ENCODE results near the gene MMP25. TPM values are rescaled to one million over a fixed set of nuclear protein-coding genes. Genes with fewer than 3 reads are reported as not detected.

MMP25 gene
- total and polyA plus RNA-seq, 10 of the 15 experiments (the other 5 are each of a cell fraction or from before 2014, with no cell fraction given): 0.03 to 0.36 (median 0.13) TPM; not detected in 1

GRCh38 chr16:3003582-3004270, 42.6 kb upstream of the MMP25 start (continued):
- TF ChIP-seq RB1 (IDR thresholded peaks at IDR 0.05; ENCODE audit: borderline replicate concordance): peak; percentile 90; the same call in 1 of the 2 replicates
- peak; percentile 99 for TF ChIP-seq NFYB (IDR thresholded peaks at IDR 0.05; ENCODE audit: insufficient read depth, low read depth, low read length)

- Histone ChIP-seq H4K20me1 (ENCODE audit: control insufficient read depth, insufficient read depth) (no peaks in the 10 kb centered on the region), H2AFZ (ENCODE audit: control insufficient read depth, low read depth, low read length) (no peak overlapping the region), H3K9ac (ENCODE audit: control insufficient read depth, insufficient read depth, low read length) (no peak overlapping the region), H3K4me1 (ENCODE audit: control insufficient read depth, insufficient read depth, low read length) (peaks cover 17% of the 10 kb centered on the region), H3K4me3 (no peak overlapping the region), H3K27ac (ENCODE audit: control insufficient read depth, insufficient read depth) (no peak overlapping the region), H3K36me3 (ENCODE audit: control insufficient read depth in 2 of 2, insufficient read depth in 2 of 2, low read length in 1 of 2) (no peaks in the 10 kb centered on the region), H3K79me2 (ENCODE audit: control insufficient read depth, insufficient read depth, low read length) (no peaks in the 10 kb centered on the region), H3K9me3 (replicated peaks; ENCODE audit: control insufficient read depth, insufficient read depth, low read length) (no peaks in the 10 kb centered on the region), H3K4me2 (ENCODE audit: control insufficient read depth, insufficient read depth) (peak overlapping the region; percentile 55; the same call in 1 of the 2 replicates), H3K27me3 (replicated peaks in 1 of 2; ENCODE audit: control insufficient read depth in 2 of 2, insufficient read depth in 2 of 2, low read length in 1 of 2) (peaks cover 0 to 7% of the 10 kb centered on the region in 2 experiments; a peak in 3 of 4 replicates)
- no peak for DNase-seq (ENCODE audit: low read depth, low spot score)
- no peak for FAIRE-seq
- in situ Hi-C loops (cut with MboI) (no loop called here), intact Hi-C loops (cut with micrococcal nuclease; ENCODE audit: unreplicated experiment) (no loop called here)
- ChIA-PET SMC1A (ENCODE audit: uncharacterized antibody, unreplicated experiment) (interaction anchor here (0.6 to 7.2 kb wide), 5 partner anchors 14 to 125 kb away, joined by 3 to 91 read pairs (median 5); partner anchors contain the start of genes HCFC1R1 and THOC6), CTCF (interaction anchor here (0.6 to 11.3 kb wide), 17 partner anchors 22 to 646 kb away, joined by 3 to 421 read pairs (median 4); partner anchors contain the start of genes CLDN6, HCFC1R1, IL32 and MMP25), RAD21 (ENCODE audit: unreplicated experiment) (interaction anchor here (0.6 to 3.8 kb wide), 8 partner anchors 16 to 1037 kb away, joined by 3 to 94 read pairs (median 5); partner anchors contain the start of genes HCFC1R1, PKMYT1, THOC6 and TNFRSF12A), POLR2A (interaction anchor here (1.0 to 1.6 kb wide), 3 partner anchors 19 to 23 kb away, joined by 3 to 7 read pairs (median 4); partner anchors contain the start of genes HCFC1R1 and THOC6)
- WGBS (ENCODE audit: insufficient coverage, insufficient replicate concordance, low lambda C conversion rate, missing lambda C conversion rate): 2% methylated on average over 12 of the region's 67 CpGs
- ATAC-seq: no peak
- TF ChIP-seq BMI1 (IDR thresholded peaks at IDR 0.05; ENCODE audit: borderline replicate concordance) (no peak), RELA (IDR thresholded peaks at IDR 0.05; ENCODE audit: borderline replicate concordance, partially characterized antibody) (no peak), SREBF1 (IDR thresholded peaks at IDR 0.05; ENCODE audit: low read length) (no peak), EZH2 (IDR thresholded peaks at IDR 0.05; ENCODE audit: borderline replicate concordance, control insufficient read depth, low read depth, low read length) (no peak), SIN3A (IDR thresholded peaks at IDR 0.05; ENCODE audit: low read depth, low read length) (no peak), HDAC6 (IDR thresholded peaks at IDR 0.05; ENCODE audit: unreplicated experiment) (no peak), USF1 (IDR thresholded peaks at IDR 0.05; ENCODE audit: borderline replicate concordance, extremely low read length, insufficient read depth, low read depth, low read length) (no peak)
- TF ChIP-seq, protein P1, sequence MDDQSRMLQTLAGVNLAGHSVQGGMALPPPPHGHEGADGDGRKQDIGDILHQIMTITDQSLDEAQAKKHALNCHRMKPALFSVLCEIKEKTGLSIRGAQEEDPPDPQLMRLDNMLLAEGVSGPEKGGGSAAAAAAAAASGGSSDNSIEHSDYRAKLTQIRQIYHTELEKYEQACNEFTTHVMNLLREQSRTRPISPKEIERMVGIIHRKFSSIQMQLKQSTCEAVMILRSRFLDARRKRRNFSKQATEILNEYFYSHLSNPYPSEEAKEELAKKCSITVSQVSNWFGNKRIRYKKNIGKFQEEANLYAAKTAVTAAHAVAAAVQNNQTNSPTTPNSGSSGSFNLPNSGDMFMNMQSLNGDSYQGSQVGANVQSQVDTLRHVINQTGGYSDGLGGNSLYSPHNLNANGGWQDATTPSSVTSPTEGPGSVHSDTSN (IDR thresholded peaks at IDR 0.05; ENCODE audit: insufficient replicate concordance, low read depth, low read length): no peak
- TF ChIP-seq, protein P2, sequence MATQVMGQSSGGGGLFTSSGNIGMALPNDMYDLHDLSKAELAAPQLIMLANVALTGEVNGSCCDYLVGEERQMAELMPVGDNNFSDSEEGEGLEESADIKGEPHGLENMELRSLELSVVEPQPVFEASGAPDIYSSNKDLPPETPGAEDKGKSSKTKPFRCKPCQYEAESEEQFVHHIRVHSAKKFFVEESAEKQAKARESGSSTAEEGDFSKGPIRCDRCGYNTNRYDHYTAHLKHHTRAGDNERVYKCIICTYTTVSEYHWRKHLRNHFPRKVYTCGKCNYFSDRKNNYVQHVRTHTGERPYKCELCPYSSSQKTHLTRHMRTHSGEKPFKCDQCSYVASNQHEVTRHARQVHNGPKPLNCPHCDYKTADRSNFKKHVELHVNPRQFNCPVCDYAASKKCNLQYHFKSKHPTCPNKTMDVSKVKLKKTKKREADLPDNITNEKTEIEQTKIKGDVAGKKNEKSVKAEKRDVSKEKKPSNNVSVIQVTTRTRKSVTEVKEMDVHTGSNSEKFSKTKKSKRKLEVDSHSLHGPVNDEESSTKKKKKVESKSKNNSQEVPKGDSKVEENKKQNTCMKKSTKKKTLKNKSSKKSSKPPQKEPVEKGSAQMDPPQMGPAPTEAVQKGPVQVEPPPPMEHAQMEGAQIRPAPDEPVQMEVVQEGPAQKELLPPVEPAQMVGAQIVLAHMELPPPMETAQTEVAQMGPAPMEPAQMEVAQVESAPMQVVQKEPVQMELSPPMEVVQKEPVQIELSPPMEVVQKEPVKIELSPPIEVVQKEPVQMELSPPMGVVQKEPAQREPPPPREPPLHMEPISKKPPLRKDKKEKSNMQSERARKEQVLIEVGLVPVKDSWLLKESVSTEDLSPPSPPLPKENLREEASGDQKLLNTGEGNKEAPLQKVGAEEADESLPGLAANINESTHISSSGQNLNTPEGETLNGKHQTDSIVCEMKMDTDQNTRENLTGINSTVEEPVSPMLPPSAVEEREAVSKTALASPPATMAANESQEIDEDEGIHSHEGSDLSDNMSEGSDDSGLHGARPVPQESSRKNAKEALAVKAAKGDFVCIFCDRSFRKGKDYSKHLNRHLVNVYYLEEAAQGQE (IDR thresholded peaks at IDR 0.05; ENCODE audit: low read depth, low read length): no peak
- no TSS peak for BruUV-seq (replicated peaks)
Measured at GRCh38 chr16:3004319-3004718, 42.0 kb upstream of the MMP25 start.
